Activated naive CD4-positive, alpha-beta T cell treated with anti-CD3 and anti-CD28 coated beads, Interleukin-2, amount 50 U/mL, for 24 hours (primary cell): ENCODE results near the gene SERPINB12.

Experiments used
- H3K27ac Mint-ChIP-seq: one replicate; pipeline ENCODE4 v1.8.0; 2021; ENCODE audit warnings: mild to moderate bottlenecking, mixed read lengths
- H3K27me3 Mint-ChIP-seq: one replicate; pipeline ENCODE4 v1.8.0; 2021; ENCODE audit warnings: mixed read lengths
- H3K36me3 Mint-ChIP-seq: one replicate; pipeline ENCODE4 v1.8.0; 2021; ENCODE audit warnings: mixed read lengths
- H3K4me1 Mint-ChIP-seq: one replicate; pipeline ENCODE4 v1.8.0; 2021; ENCODE audit warnings: mixed read lengths
- H3K4me3 Mint-ChIP-seq: one replicate; pipeline ENCODE4 v1.8.0; 2021; ENCODE audit warnings: mild to moderate bottlenecking, mixed read lengths
- H3K9me3 Mint-ChIP-seq: one replicate; pipeline ENCODE4 v1.8.0; 2021; ENCODE audit warnings: mixed read lengths

SERPINB12 gene

GRCh38 chr18:63532471-63532870 is 9.7 kb upstream of the SERPINB12 start:
- Mint-ChIP-seq H3K4me1 (no peaks in the 10 kb centered on the region), H3K9me3 (no peaks in the 10 kb centered on the region), H3K27me3 (peaks cover 10% of the 10 kb centered on the region), H3K4me3 (no peak overlapping the region), H3K36me3 (no peaks in the 10 kb centered on the region), H3K27ac (no peak overlapping the region)

DNA sequence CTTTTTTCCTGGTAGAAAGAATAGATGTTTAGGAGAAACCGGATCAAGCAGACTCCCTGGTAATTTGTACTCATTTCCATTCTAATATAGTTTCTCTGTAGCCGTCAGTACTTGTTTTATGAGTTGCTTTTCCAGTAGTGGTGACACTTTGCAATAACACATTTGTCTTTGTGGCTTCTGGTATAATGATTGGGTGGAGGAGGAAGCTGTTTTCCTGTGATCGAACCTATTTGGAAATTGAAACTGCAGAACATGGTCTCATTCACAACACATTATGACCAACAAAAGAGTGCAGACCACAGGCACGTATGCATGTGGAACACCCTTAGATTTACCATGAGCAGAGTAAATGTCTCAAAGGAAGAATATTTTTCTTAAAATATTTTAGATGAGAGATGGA is 7.6 kb upstream of the SERPINB12 start:
- Mint-ChIP-seq H3K4me3 (no peak overlapping the region), H3K36me3 (no peaks in the 10 kb centered on the region), H3K27me3 (peaks cover 15% of the 10 kb centered on the region), H3K9me3 (no peaks in the 10 kb centered on the region), H3K27ac (no peak overlapping the region), H3K4me1 (no peaks in the 10 kb centered on the region)

GRCh38 chr18:63539904-63540510 is 2.2 kb upstream of the SERPINB12 start:
- Mint-ChIP-seq H3K36me3 (no peaks in the 10 kb centered on the region), H3K27me3 (peaks cover 18% of the 10 kb centered on the region), H3K27ac (no peak overlapping the region), H3K4me1 (no peaks in the 10 kb centered on the region), H3K4me3 (no peak overlapping the region), H3K9me3 (no peaks in the 10 kb centered on the region)

DNA sequence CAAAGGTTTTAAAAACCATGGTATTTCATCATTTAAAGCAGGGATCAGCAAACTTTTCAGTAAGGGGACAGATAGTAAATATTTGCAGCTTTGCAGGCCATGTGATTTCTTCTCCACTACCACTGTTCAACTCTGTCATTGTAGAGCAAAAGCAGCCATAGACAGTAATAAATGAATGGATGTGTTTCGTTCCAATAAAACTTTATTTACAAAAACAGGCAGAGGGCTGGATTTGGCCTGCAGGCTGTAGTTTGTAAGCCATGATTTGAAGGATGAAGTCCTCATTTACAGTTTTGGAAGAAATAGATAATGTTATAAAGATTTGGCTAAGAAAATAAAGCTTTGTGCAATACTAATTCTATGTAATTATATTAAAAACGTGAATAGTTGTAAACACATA is 1.8 kb downstream of the SERPINB12 start:
- H3K36me3 Mint-ChIP-seq: no peaks in the 10 kb centered on the region
- no peaks in the 10 kb centered on the region for H3K9me3 Mint-ChIP-seq
- H3K27ac Mint-ChIP-seq: no peak overlapping the region
- peaks cover 19% of the 10 kb centered on the region for H3K27me3 Mint-ChIP-seq
- H3K4me1 Mint-ChIP-seq: no peaks in the 10 kb centered on the region
- no peak overlapping the region for H3K4me3 Mint-ChIP-seq

DNA sequence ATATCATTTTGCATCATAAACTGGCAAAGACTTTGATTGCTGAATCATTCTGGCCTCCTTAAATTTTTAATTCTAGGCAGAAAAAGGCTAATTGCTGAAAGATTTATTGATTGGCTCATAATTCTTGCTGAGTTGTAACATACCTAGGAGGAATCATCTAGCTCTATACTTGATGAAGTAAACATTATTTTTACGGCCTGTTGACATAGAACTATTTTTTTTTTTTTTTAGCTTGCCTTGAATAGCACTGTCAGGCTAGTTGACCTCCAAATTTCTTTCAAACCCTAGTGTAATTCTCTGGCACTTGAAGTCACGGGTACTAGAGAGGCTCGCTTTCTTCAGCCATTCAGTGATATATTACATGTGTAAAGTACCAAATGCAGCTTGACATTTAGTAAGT is 2.8 kb downstream of the SERPINB12 start:
- no peaks in the 10 kb centered on the region for H3K36me3 Mint-ChIP-seq
- H3K27ac Mint-ChIP-seq: no peak overlapping the region
- peaks cover 13% of the 10 kb centered on the region for H3K27me3 Mint-ChIP-seq
- H3K4me1 Mint-ChIP-seq: no peaks in the 10 kb centered on the region
- H3K9me3 Mint-ChIP-seq: no peaks in the 10 kb centered on the region
- H3K4me3 Mint-ChIP-seq: no peak overlapping the region

DNA sequence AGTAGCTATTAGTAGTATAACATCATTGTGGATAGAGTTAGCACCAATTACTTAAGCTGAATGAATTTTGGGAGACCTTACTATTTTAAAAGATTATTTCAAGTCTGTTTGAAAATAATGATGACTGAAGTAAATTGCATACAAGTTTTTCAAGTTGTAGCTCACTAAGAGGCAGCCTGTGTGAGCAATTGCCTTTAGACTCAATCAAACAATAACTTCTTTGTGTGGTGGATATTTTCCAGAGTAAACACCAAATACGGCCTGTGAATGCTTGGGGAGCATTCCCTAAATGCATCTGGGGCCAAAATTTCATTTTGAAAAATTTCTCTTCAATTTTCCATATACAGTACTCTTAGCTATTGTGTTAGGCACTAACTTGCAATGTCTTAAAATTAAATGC is 7.9 kb downstream of the SERPINB12 start:
- peaks cover 12% of the 10 kb centered on the region for H3K27me3 Mint-ChIP-seq
- H3K4me3 Mint-ChIP-seq: no peak overlapping the region
- no peaks in the 10 kb centered on the region for H3K9me3 Mint-ChIP-seq
- no peaks in the 10 kb centered on the region for H3K36me3 Mint-ChIP-seq
- no peaks in the 10 kb centered on the region for H3K4me1 Mint-ChIP-seq
- no peak overlapping the region for H3K27ac Mint-ChIP-seq

GRCh38 chr18:63551769-63552168 is 9.6 kb downstream of the SERPINB12 start:
- Mint-ChIP-seq H3K27me3 (peaks cover 8% of the 10 kb centered on the region), H3K36me3 (no peaks in the 10 kb centered on the region), H3K4me3 (no peak overlapping the region), H3K4me1 (no peaks in the 10 kb centered on the region), H3K9me3 (no peaks in the 10 kb centered on the region), H3K27ac (no peak overlapping the region)

DNA sequence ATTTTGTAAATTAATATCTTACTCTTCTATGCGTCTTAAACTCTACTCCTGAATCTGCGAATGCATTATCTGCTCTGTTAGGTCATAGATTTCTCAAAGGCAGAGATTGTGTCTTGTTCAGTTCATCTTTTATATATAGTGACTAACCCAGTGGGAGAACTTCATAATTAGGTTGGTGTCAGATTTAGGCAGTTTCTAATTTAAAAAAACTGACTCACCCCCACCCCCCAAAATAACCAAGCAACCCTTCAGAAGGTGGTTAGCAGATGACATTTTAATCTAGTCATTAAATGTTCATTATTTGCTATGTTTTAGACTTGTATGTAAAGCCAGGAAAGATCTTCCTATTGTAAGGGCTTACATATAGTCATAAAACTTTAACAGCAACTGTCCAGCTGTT is 10.4 kb downstream of the SERPINB12 start:
- no peaks in the 10 kb centered on the region for H3K36me3 Mint-ChIP-seq
- no peak overlapping the region for H3K4me3 Mint-ChIP-seq
- H3K27ac Mint-ChIP-seq: no peak overlapping the region
- H3K9me3 Mint-ChIP-seq: no peaks in the 10 kb centered on the region
- peaks cover 6% of the 10 kb centered on the region for H3K27me3 Mint-ChIP-seq
- H3K4me1 Mint-ChIP-seq: no peaks in the 10 kb centered on the region

- Mint-ChIP-seq H3K4me1 (no peaks in the 10 kb centered on the region), H3K4me3 (no peak overlapping the region), H3K9me3 (no peaks in the 10 kb centered on the region), H3K27me3 (peaks cover 4% of the 10 kb centered on the region), H3K36me3 (no peaks in the 10 kb centered on the region), H3K27ac (no peak overlapping the region)
These were observed 10.9 kb downstream of the SERPINB12 start for GRCh38 chr18:63553081-63553480.

GRCh38 chr18:63559567-63560491 is 17.7 kb downstream of the SERPINB12 start:
- no peak overlapping the region for H3K4me3 Mint-ChIP-seq
- no peaks in the 10 kb centered on the region for H3K36me3 Mint-ChIP-seq
- no peak overlapping the region for H3K27ac Mint-ChIP-seq
- peaks cover 9% of the 10 kb centered on the region for H3K27me3 Mint-ChIP-seq
- H3K4me1 Mint-ChIP-seq: no peaks in the 10 kb centered on the region
- H3K9me3 Mint-ChIP-seq: no peaks in the 10 kb centered on the region

DNA sequence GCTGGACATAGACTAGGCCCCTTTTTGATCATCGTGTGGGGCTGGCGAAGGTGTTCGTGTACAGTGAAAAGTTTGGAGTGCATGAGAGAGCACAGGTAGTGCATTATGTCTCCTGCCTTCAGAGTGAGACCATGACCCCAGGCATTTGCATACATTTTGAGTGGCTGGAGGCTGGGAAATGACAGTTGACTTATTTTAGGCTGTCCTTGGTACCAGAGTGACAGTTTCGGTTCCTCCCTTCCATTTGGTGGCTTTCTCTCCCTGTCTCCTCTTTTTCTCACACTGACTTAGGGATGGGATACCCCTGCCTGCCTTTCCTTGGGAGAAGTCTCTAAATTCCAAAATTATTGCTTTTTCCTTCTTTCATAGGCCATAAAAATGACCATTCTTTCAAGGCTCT is 20.1 kb downstream of the SERPINB12 start:
- no peaks in the 10 kb centered on the region for H3K4me1 Mint-ChIP-seq
- no peak overlapping the region for H3K4me3 Mint-ChIP-seq
- H3K36me3 Mint-ChIP-seq: no peaks in the 10 kb centered on the region
- H3K9me3 Mint-ChIP-seq: no peaks in the 10 kb centered on the region
- no peak overlapping the region for H3K27ac Mint-ChIP-seq
- peaks cover 9% of the 10 kb centered on the region for H3K27me3 Mint-ChIP-seq

GRCh38 chr18:63564021-63564420 is 21.9 kb downstream of the SERPINB12 start:
- no peaks in the 10 kb centered on the region for H3K36me3 Mint-ChIP-seq
- H3K4me1 Mint-ChIP-seq: no peaks in the 10 kb centered on the region
- no peaks in the 10 kb centered on the region for H3K9me3 Mint-ChIP-seq
- H3K27me3 Mint-ChIP-seq: peaks cover 11% of the 10 kb centered on the region
- H3K4me3 Mint-ChIP-seq: no peak overlapping the region
- H3K27ac Mint-ChIP-seq: no peak overlapping the region

DNA sequence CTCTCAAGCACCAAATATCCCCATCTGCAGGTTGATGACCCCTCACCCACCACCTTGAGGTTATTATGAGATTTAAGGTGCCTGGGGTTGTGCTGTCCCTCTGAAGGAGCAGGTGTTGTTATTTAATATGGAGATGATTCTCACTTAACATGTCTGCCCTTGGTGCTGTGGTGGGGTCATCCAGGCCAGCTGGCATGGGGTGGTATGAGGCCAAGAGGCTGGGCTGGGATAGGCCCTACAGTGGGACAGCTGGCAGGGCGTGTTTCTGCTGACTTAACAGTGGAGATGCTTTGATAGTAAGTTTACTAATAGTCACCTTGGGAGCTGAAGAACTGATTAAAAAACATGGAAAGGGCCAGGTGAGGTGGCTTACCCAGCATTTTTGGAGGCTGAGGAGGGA is 22.4 kb downstream of the SERPINB12 start:
- H3K36me3 Mint-ChIP-seq: no peaks in the 10 kb centered on the region
- no peaks in the 10 kb centered on the region for H3K9me3 Mint-ChIP-seq
- no peak overlapping the region for H3K4me3 Mint-ChIP-seq
- H3K4me1 Mint-ChIP-seq: no peaks in the 10 kb centered on the region
- peaks cover 7% of the 10 kb centered on the region for H3K27me3 Mint-ChIP-seq
- no peak overlapping the region for H3K27ac Mint-ChIP-seq

DNA sequence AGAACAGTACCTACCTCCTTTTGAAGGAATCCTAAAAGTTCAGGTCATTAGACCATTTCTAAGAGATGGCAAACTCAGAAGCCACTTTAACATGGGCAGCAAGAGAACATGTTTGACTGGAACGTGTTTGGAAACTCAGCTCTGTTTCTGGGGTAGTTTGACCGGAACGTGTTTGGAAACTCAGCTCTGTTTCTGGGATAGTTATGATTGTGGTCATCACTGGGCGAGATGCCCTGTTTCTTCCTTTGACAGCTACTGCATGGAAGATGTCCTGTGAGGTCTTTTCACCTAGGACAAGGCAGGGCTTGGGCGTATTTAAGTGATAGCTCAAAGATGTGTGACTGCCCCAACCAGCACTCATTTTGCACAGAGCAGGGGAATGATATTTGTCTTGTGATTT is 25.1 kb downstream of the SERPINB12 start:
- Mint-ChIP-seq H3K4me1 (no peaks in the 10 kb centered on the region), H3K27me3 (peaks cover 11% of the 10 kb centered on the region), H3K9me3 (no peaks in the 10 kb centered on the region), H3K27ac (no peak overlapping the region), H3K36me3 (no peaks in the 10 kb centered on the region), H3K4me3 (no peak overlapping the region)

GRCh38 chr18:63567825-63568224 is 25.7 kb downstream of the SERPINB12 start:
- no peak overlapping the region for H3K4me3 Mint-ChIP-seq
- H3K27me3 Mint-ChIP-seq: peaks cover 13% of the 10 kb centered on the region
- no peaks in the 10 kb centered on the region for H3K9me3 Mint-ChIP-seq

DNA sequence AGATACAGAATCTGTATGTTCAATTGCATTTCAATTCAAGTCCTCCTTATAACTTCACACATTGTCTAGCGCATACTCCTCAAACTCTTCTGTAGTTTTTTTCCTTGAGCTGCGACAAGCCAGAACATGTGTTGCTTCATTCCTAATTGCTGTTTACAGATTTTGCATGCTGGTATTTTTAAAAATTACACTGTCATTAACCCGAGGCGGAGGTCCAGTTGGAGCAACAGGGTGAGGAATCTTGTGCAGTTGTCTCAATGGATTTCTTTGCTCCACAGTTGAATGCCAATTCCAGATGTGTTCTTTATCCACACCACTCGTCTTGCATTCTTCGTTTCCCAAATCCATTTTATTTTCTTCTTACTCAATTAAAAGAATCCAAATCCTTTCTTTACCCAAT is 28.6 kb downstream of the SERPINB12 start:
- no peak overlapping the region for H3K27ac Mint-ChIP-seq
- peaks cover 15% of the 10 kb centered on the region for H3K27me3 Mint-ChIP-seq
- H3K4me3 Mint-ChIP-seq: no peak overlapping the region
- no peaks in the 10 kb centered on the region for H3K36me3 Mint-ChIP-seq
- H3K4me1 Mint-ChIP-seq: no peaks in the 10 kb centered on the region
- no peaks in the 10 kb centered on the region for H3K9me3 Mint-ChIP-seq

More at GRCh38 chr18:63567825-63568224, 25.7 kb downstream of the SERPINB12 start:
- Mint-ChIP-seq H3K27ac (no peak overlapping the region), H3K4me1 (no peaks in the 10 kb centered on the region), H3K36me3 (no peaks in the 10 kb centered on the region)
